Measurements from ENCODE around the gene TMEM269. TPM values are rescaled to one million over a fixed set of nuclear protein-coding genes. Genes with fewer than 3 reads are reported as not detected.

TMEM269 gene
- total RNA-seq: 0.16 and 0.39 TPM in 2 replicates

- Mint-ChIP-seq H3K27ac (no peak within 1 kb of the TSS), H3K27me3 (ENCODE audit: low read depth) (no peaks in the 10 kb centered on the region), H3K36me3 (ENCODE audit: low read depth) (peaks cover 22% of the 10 kb centered on the region), H3K4me3 (ENCODE audit: low read depth) (peak within 1 kb of the TSS; percentile 43), H3K4me1 (ENCODE audit: low read depth) (peaks cover 21% of the 10 kb centered on the region), H3K9me3 (no peaks in the 10 kb centered on the region)
- intact Hi-C loops (cut with micrococcal nuclease): no loop called here
- DNase-seq (ENCODE audit: low spot score): peak; percentile 43
Observed at GRCh38 chr1:42784946-42785693, at the start of gene TMEM269. TSS of gene TMEM269 (plus strand) at chr1:42784991. CDS start at chr1:42789894, 4,903 bp downstream.

GRCh38 chr1:42735056-42735455 is 49.7 kb upstream of the TMEM269 start:
- Mint-ChIP-seq H3K27me3 (ENCODE audit: low read depth) (no peaks in the 10 kb centered on the region), H3K9me3 (no peaks in the 10 kb centered on the region), H3K4me3 (ENCODE audit: low read depth) (no peak overlapping the region), H3K4me1 (ENCODE audit: low read depth) (peaks cover 7% of the 10 kb centered on the region), H3K27ac (no peak overlapping the region), H3K36me3 (ENCODE audit: low read depth) (no peaks in the 10 kb centered on the region)
- intact Hi-C loops (cut with micrococcal nuclease): no loop called here
- no peak for DNase-seq (ENCODE audit: low spot score)

DNA sequence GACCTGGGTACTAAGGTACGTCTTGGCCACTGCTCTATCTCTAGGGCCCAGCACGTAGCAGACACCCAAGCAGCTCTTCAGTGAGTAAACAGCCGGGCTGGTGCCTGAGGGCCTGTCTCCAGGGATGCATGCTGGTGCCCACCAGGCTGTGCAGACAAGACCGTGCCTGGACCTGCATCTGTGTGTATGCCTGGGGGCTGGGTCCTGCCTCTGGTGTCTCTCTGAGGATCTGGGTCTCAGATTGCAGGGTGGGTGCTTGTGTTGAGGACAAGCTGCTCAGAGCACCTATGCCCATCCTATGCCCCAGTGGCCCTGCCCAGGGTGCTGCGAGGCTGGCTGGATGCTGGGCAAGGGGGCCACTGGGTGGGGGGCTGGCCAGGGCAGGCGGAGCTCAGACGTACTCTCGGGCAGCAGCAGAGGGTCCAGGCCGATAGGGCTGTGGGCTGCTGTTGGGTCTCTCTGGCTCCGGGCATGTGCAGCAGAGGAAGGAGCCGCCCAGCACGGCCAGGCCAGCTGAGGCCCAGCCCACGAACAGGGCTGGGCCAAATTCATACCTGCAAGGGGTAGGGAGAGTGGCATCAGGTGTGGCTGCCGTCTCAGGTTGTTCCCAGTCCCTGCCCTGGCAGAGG is 49.2 kb upstream of the TMEM269 start:
- Mint-ChIP-seq H3K27me3 (ENCODE audit: low read depth) (no peaks in the 10 kb centered on the region), H3K36me3 (ENCODE audit: low read depth) (no peaks in the 10 kb centered on the region), H3K4me3 (ENCODE audit: low read depth) (no peak overlapping the region), H3K4me1 (ENCODE audit: low read depth) (peaks cover 7% of the 10 kb centered on the region), H3K9me3 (no peaks in the 10 kb centered on the region), H3K27ac (no peak overlapping the region)
- DNase-seq (ENCODE audit: low spot score): no peak
- intact Hi-C loops (cut with micrococcal nuclease): no loop called here

DNA sequence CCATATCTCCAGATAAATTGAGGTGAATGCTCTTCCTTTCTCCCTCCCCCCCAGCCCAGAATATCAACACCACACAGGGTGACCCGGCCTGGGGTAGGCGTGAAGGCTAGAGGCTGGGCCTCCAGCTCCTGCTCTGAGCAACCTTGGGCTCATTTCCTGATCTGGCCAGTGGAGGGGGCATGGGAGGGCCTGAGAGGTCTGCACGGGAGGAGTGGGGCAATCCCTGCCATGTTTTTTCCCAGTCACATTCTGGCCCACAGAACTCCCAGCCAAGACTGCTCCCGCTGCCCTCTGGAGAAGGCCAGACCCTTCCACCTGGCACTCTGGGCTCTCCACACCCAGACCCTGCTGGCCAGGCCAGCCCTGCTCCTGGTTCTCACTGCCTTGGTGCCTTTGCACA is 48.6 kb upstream of the TMEM269 start:
- Mint-ChIP-seq H3K36me3 (ENCODE audit: low read depth) (no peaks in the 10 kb centered on the region), H3K4me3 (ENCODE audit: low read depth) (no peak overlapping the region), H3K4me1 (ENCODE audit: low read depth) (peaks cover 7% of the 10 kb centered on the region), H3K27ac (no peak overlapping the region), H3K9me3 (no peaks in the 10 kb centered on the region), H3K27me3 (ENCODE audit: low read depth) (no peaks in the 10 kb centered on the region)
- no peak for DNase-seq (ENCODE audit: low spot score)
- intact Hi-C loops (cut with micrococcal nuclease): no loop called here

- no peaks in the 10 kb centered on the region for H3K36me3 Mint-ChIP-seq (ENCODE audit: low read depth)
- no peak for DNase-seq (ENCODE audit: low spot score)
- intact Hi-C loops (cut with micrococcal nuclease): no loop called here
- no peaks in the 10 kb centered on the region for H3K27me3 Mint-ChIP-seq (ENCODE audit: low read depth)
- no peak overlapping the region for H3K4me3 Mint-ChIP-seq (ENCODE audit: low read depth)
- no peak overlapping the region for H3K27ac Mint-ChIP-seq
- H3K4me1 Mint-ChIP-seq (ENCODE audit: low read depth): peaks cover 7% of the 10 kb centered on the region
- H3K9me3 Mint-ChIP-seq: no peaks in the 10 kb centered on the region
Observed at GRCh38 chr1:42736571-42737200, 48.1 kb upstream of the TMEM269 start.

- intact Hi-C loops (cut with micrococcal nuclease): no loop called here
- Mint-ChIP-seq H3K36me3 (ENCODE audit: low read depth) (no peaks in the 10 kb centered on the region), H3K27ac (no peak overlapping the region), H3K9me3 (no peaks in the 10 kb centered on the region), H3K27me3 (ENCODE audit: low read depth) (no peaks in the 10 kb centered on the region), H3K4me3 (ENCODE audit: low read depth) (no peak overlapping the region), H3K4me1 (ENCODE audit: low read depth) (peaks cover 7% of the 10 kb centered on the region)
- DNase-seq (ENCODE audit: low spot score): no peak
Observed at GRCh38 chr1:42737257-42737656, 47.5 kb upstream of the TMEM269 start.

DNA sequence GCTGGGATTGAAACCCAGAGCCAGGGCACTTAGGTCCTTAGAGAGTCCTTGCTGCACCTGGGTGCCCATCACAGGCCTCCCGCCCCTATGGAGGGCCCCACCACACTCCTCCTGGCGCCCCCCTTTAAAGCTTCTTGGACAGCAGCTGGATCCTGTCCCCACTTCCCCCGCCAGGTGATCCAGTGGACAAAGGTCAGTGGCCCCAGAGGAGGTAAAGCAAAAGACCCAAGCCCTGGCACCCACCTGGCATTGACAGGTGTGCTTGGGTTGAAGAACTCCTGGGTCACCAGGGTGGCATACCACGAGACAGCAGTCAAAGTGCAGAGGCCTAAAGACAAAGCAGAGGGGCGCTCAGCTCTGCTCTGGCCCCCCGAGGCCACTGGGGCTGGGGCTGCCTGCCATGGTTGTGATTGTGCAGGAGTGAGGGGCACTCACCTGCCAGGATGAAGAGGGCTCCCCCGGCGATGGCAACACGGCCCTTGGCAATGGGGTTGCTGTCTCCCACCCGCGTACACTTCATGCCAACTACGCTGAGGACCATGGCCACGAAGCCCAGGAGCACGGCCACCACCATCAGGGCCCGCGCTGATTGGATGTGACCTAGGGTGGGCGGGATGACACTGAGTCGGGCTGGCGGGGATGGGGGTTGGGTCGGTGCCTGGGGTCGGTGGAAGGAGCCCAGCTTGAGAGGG is 46.7 kb upstream of the TMEM269 start:
- H3K27ac Mint-ChIP-seq: no peak overlapping the region
- DNase-seq (ENCODE audit: low spot score): no peak
- H3K4me3 Mint-ChIP-seq (ENCODE audit: low read depth): no peak overlapping the region
- H3K9me3 Mint-ChIP-seq: no peaks in the 10 kb centered on the region
- no peaks in the 10 kb centered on the region for H3K27me3 Mint-ChIP-seq (ENCODE audit: low read depth)
- intact Hi-C loops (cut with micrococcal nuclease): no loop called here
- peaks cover 7% of the 10 kb centered on the region for H3K4me1 Mint-ChIP-seq (ENCODE audit: low read depth)
- no peaks in the 10 kb centered on the region for H3K36me3 Mint-ChIP-seq (ENCODE audit: low read depth)

DNA sequence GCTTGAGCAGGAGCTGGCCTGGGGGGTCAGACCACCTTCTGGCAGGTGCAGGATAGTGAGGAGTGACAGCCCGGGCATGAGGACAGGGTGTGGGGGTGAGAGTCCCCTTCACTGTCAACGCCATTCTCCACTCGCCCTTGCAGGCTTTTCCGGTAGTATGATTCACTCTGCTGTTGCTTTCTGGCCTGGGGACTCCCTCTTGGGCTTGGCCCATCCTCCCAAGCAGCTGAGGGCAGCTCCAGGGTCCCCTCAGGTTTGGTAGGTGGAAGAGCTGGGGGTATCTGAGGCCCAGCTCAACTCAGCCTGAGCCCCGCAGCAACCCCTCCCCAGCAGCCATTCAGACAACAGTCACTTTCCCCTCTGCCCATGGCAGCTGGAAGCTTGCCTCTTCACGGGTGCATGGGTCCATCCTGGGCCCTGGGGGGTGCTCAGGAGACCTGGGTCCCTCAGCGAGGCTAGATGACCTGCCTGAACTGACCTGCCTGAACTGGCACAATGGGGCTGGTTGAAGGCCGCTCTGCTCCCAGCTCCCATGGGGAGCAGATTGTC is 46.0 kb upstream of the TMEM269 start:
- no peak for DNase-seq (ENCODE audit: low spot score)
- Mint-ChIP-seq H3K9me3 (no peaks in the 10 kb centered on the region), H3K36me3 (ENCODE audit: low read depth) (no peaks in the 10 kb centered on the region), H3K4me1 (ENCODE audit: low read depth) (peaks cover 7% of the 10 kb centered on the region), H3K27ac (no peak overlapping the region), H3K27me3 (ENCODE audit: low read depth) (no peaks in the 10 kb centered on the region), H3K4me3 (ENCODE audit: low read depth) (no peak overlapping the region)
- intact Hi-C loops (cut with micrococcal nuclease): no loop called here

DNA sequence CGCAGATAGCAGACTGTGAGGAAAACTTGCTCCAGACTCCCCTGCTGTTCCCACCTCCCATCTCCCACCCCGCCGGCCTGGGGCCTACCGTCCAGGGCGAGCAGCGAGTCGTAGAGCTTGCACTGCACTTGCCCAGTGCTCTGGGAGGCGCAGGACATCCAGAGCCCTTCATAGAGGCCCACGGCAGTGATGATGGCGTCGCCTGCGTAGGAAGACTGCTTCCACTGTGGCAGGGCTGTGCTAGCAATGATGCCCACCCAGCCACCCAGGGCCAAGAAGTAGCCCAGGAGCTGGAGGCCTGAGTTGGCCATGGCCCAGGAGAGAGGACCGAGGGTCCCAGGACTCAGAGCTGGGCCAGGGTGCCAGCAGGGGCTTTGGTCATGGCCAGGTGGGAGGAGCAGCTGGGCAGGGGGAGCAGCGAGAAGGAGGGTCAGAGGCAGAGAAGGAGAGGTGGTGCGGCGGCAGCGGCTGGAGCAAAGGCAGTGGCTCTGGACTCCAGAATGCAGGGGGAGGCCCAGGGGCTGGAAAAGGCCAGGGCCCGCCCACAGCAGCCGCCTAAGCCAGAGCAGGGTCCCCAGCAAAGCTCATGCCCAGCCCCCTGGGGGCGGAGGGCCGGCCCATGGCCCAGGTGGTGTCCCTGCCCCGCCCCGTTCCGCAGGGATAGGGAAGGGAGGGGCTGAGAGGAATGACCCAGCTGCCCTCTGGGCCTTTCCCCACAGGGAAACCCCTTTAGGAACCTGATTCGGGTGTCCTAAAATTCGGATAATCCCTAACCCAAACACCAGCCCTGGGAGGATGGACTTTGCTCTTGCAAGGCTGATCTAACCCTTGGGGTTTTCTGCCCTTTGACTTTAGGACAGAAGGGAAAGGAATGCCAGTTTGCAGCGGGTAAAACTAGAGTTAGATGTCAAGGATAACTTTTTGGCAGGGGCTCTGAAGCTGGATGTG is 44.8 kb upstream of the TMEM269 start, which contains the start of gene CLDN19:
TSS of gene CLDN19 (minus strand) at position 484 of the 948 bp plus-strand sequence. CDS start at position 311, 173 bp downstream.
- Mint-ChIP-seq H3K36me3 (ENCODE audit: low read depth) (no peaks in the 10 kb centered on the region), H3K27ac (no peak within 1 kb of the TSS), H3K4me1 (ENCODE audit: low read depth) (peaks cover 7% of the 10 kb centered on the region), H3K27me3 (ENCODE audit: low read depth) (no peaks in the 10 kb centered on the region), H3K9me3 (no peaks in the 10 kb centered on the region), H3K4me3 (ENCODE audit: low read depth) (no peak within 1 kb of the TSS)
- no peak for DNase-seq (ENCODE audit: low spot score)
- intact Hi-C loops (cut with micrococcal nuclease): no loop called here

- peaks cover 3% of the 10 kb centered on the region for H3K36me3 Mint-ChIP-seq (ENCODE audit: low read depth)
- no peaks in the 10 kb centered on the region for H3K27me3 Mint-ChIP-seq (ENCODE audit: low read depth)
- DNase-seq (ENCODE audit: low spot score): no peak
- intact Hi-C loops (cut with micrococcal nuclease): no loop called here
- H3K4me1 Mint-ChIP-seq (ENCODE audit: low read depth): peaks cover 7% of the 10 kb centered on the region
- no peak overlapping the region for H3K27ac Mint-ChIP-seq
- H3K4me3 Mint-ChIP-seq (ENCODE audit: low read depth): no peak overlapping the region
- no peaks in the 10 kb centered on the region for H3K9me3 Mint-ChIP-seq
Observed at GRCh38 chr1:42740851-42741580, 43.8 kb upstream of the TMEM269 start.

DNA sequence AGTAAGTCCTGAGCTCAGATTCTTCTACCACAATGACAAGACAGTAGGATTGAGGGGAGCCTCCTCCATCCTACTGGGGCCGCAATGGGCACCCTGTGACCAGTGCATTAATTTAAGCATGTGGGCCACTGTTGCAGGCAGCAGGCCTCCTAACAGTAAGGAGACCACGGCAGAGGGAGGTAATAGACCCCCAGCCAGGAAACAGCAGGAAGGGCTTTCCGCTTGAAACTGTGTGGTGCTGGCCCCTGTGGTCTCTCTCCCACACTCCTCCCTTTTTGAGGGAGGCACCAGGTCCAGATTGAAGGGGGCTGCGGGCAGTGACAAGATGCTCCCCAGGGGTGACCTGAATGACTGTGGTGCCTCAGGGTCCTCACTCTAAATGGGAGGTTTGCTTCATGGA is 43.1 kb upstream of the TMEM269 start:
- intact Hi-C loops (cut with micrococcal nuclease): no loop called here

More for the DNA sequence above, 43.1 kb upstream of the TMEM269 start:
- Mint-ChIP-seq H3K4me3 (ENCODE audit: low read depth) (no peak overlapping the region), H3K36me3 (ENCODE audit: low read depth) (peaks cover 8% of the 10 kb centered on the region), H3K27me3 (ENCODE audit: low read depth) (no peaks in the 10 kb centered on the region), H3K27ac (no peak overlapping the region), H3K4me1 (ENCODE audit: low read depth) (peaks cover 7% of the 10 kb centered on the region), H3K9me3 (no peaks in the 10 kb centered on the region)
- DNase-seq (ENCODE audit: low spot score): no peak
